HEK293 (cell line): Measurements from ENCODE around the gene ALOX15B.

ENCODE experiments used
- KLF8 ChIP-seq: fragments of 450-650 bp; formaldehyde crosslinking; IDR thresholded peaks from 2 replicates; pipeline ENCODE4 v1.5.1; 2016; ENCODE audit warnings: missing biosample characterization, missing genetic modification characterization
- KLF9 ChIP-seq: fragments of 450-650 bp; formaldehyde crosslinking; IDR thresholded peaks from 2 replicates; pipeline ENCODE4 v1.5.1; 2016; ENCODE audit warnings: missing biosample characterization, missing genetic modification characterization, low read depth
- MYNN ChIP-seq: fragments of 450-650 bp; formaldehyde crosslinking; IDR thresholded peaks from 2 replicates; pipeline ENCODE4 v1.5.1; 2016; ENCODE audit warnings: missing biosample characterization, missing genetic modification characterization, borderline replicate concordance
- SCRT1 ChIP-seq: fragments of 450-650 bp; formaldehyde crosslinking; IDR thresholded peaks from 2 replicates; pipeline ENCODE4 v1.5.1; 2016; ENCODE audit warnings: missing biosample characterization, missing genetic modification characterization, borderline replicate concordance
- YY2 ChIP-seq: fragments of 450-650 bp; formaldehyde crosslinking; IDR thresholded peaks from 2 replicates; pipeline ENCODE4 v1.5.1; 2016; ENCODE audit warnings: missing biosample characterization, missing genetic modification characterization
- ZBTB48 ChIP-seq: fragments of 450-650 bp; formaldehyde crosslinking; IDR thresholded peaks from 2 replicates; pipeline ENCODE4 v1.5.1; 2016; ENCODE audit warnings: missing biosample characterization, missing genetic modification characterization
- ZFP3 ChIP-seq: fragments of 450-650 bp; formaldehyde crosslinking; IDR thresholded peaks from 2 replicates; pipeline ENCODE4 v1.5.1; 2016; ENCODE audit warnings: low read depth, missing biosample characterization, missing genetic modification characterization
- ZFP41 ChIP-seq: fragments of 450-650 bp; formaldehyde crosslinking; IDR thresholded peaks from 2 replicates; pipeline ENCODE4 v1.5.1; 2016; ENCODE audit warnings: missing biosample characterization, missing genetic modification characterization, borderline replicate concordance
- ZNF112 ChIP-seq: fragments of 450-650 bp; formaldehyde crosslinking; IDR thresholded peaks from 2 replicates; pipeline ENCODE4 v1.5.0; 2017; ENCODE audit warnings: missing biosample characterization, missing genetic modification characterization
- ZNF2 ChIP-seq: fragments of 450-650 bp; formaldehyde crosslinking; IDR thresholded peaks from 2 replicates; pipeline ENCODE4 v1.5.1; 2016; ENCODE audit warnings: missing biosample characterization, missing genetic modification characterization
- ZNF202 ChIP-seq: fragments of 450-650 bp; formaldehyde crosslinking; IDR thresholded peaks from 2 replicates; pipeline ENCODE4 v1.5.1; 2016; ENCODE audit warnings: missing biosample characterization, missing genetic modification characterization, borderline replicate concordance
- ZNF302 ChIP-seq: fragments of 450-650 bp; formaldehyde crosslinking; IDR thresholded peaks from 2 replicates; pipeline ENCODE4 v1.5.1; 2016; ENCODE audit warnings: missing biosample characterization, missing genetic modification characterization, low read depth
- ZNF366 ChIP-seq: fragments of 450-650 bp; formaldehyde crosslinking; conservative IDR thresholded peaks from 2 replicates; pipeline ENCODE4 v1.5.1; 2016; ENCODE audit warnings: missing biosample characterization, missing genetic modification characterization
- ZNF394 ChIP-seq: fragments of 450-650 bp; formaldehyde crosslinking; IDR thresholded peaks from 2 replicates; pipeline ENCODE4 v1.5.1; 2016; ENCODE audit warnings: missing biosample characterization, missing genetic modification characterization, mild to moderate bottlenecking, moderate library complexity, borderline replicate concordance
- ZNF404 ChIP-seq: fragments of 450-650 bp; formaldehyde crosslinking; IDR thresholded peaks from 2 replicates; pipeline ENCODE4 v1.5.1; 2017; ENCODE audit warnings: missing biosample characterization, missing genetic modification characterization
- ZNF530 ChIP-seq: fragments of 450-650 bp; formaldehyde crosslinking; IDR thresholded peaks from 2 replicates; pipeline ENCODE4 v1.5.1; 2016; ENCODE audit warnings: low read depth, missing biosample characterization, missing genetic modification characterization
- ZNF623 ChIP-seq: fragments of 450-650 bp; formaldehyde crosslinking; IDR thresholded peaks from 2 replicates; pipeline ENCODE4 v1.5.1; 2016; ENCODE audit warnings: missing biosample characterization, missing genetic modification characterization
- ZNF654 ChIP-seq: fragments of 450-650 bp; formaldehyde crosslinking; IDR thresholded peaks from 2 replicates; pipeline ENCODE4 v1.5.1; 2016; ENCODE audit warnings: low read depth, missing biosample characterization, missing genetic modification characterization
- ZNF768 ChIP-seq: fragments of 450-650 bp; formaldehyde crosslinking; IDR thresholded peaks from 2 replicates; pipeline ENCODE4 v1.5.1; 2018; ENCODE audit warnings: missing biosample characterization, mild to moderate bottlenecking, missing genetic modification characterization
- ZNF792 ChIP-seq: fragments of 450-650 bp; formaldehyde crosslinking; IDR thresholded peaks from 2 replicates; pipeline ENCODE4 v1.5.1; 2016; ENCODE audit warnings: missing biosample characterization, missing genetic modification characterization
- TF ChIP-seq, protein P1 (sequence below): fragments of 450-650 bp; formaldehyde crosslinking; IDR thresholded peaks from 2 replicates; pipeline ENCODE4 v1.5.1; 2016; ENCODE audit warnings: missing biosample characterization, missing genetic modification characterization
- TF ChIP-seq, protein P2 (sequence below): fragments of 450-650 bp; formaldehyde crosslinking; IDR thresholded peaks from 2 replicates; pipeline ENCODE4 v1.5.1; 2016; ENCODE audit warnings: missing biosample characterization, missing genetic modification characterization
- TF ChIP-seq, protein P3 (sequence below): fragments of 450-650 bp; IDR thresholded peaks from 2 replicates; pipeline ENCODE4 v1.5.1; 2018; ENCODE audit warnings: missing biosample characterization, mild to moderate bottlenecking, missing genetic modification characterization
- TF ChIP-seq, protein P4 (sequence below): fragments of 450-650 bp; formaldehyde crosslinking; IDR thresholded peaks from 2 replicates; pipeline ENCODE4 v1.5.1; 2016; ENCODE audit warnings: missing biosample characterization, missing genetic modification characterization
- TF ChIP-seq, protein P5 (sequence below): fragments of 450-650 bp; IDR thresholded peaks from 2 replicates; pipeline ENCODE4 v1.5.1; 2018; ENCODE audit warnings: missing biosample characterization, missing genetic modification characterization
- TF ChIP-seq, protein P6 (sequence below): fragments of 450-650 bp; formaldehyde crosslinking; IDR thresholded peaks from 2 replicates; pipeline ENCODE4 v1.5.1; 2016; ENCODE audit warnings: missing biosample characterization, missing genetic modification characterization
- TF ChIP-seq, protein P7 (sequence below): fragments of 450-650 bp; formaldehyde crosslinking; IDR thresholded peaks from 2 replicates; pipeline ENCODE4 v1.5.1; 2016; ENCODE audit warnings: missing biosample characterization, missing genetic modification characterization

Gene ALOX15B

DNA sequence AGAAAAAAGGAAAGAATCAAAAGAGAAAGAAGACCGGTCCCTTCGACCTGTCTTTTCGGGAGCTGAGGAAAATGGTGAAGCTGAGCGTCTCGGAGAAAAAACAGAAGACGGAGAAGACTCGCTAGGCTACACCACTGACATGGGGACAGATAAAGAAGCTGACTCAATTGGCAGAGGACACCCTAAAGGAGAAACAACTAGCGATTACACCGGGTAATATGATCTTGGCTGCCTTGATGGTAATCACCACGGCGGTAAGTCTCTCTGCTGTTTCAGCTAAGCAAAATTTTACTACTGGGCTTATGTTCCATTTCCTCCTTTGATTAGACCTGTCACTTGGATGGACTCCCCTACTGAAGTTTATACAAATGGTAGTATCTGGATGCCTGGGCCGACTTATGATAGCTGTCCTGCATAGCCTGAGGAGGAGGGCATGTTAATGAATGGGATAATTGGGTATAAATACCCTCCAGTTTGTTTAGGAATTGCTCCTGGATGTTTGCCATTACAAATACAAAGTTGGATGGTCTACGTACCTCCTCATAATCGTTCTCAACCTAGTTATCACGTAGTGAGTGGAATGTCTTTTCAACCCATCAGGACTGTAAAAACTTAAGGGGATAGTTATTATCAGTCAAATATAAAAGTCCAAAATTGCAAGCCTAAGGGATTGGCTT lies 24.1 kb downstream of the ALOX15B start (continued):
- TF ChIP-seq, protein P1, sequence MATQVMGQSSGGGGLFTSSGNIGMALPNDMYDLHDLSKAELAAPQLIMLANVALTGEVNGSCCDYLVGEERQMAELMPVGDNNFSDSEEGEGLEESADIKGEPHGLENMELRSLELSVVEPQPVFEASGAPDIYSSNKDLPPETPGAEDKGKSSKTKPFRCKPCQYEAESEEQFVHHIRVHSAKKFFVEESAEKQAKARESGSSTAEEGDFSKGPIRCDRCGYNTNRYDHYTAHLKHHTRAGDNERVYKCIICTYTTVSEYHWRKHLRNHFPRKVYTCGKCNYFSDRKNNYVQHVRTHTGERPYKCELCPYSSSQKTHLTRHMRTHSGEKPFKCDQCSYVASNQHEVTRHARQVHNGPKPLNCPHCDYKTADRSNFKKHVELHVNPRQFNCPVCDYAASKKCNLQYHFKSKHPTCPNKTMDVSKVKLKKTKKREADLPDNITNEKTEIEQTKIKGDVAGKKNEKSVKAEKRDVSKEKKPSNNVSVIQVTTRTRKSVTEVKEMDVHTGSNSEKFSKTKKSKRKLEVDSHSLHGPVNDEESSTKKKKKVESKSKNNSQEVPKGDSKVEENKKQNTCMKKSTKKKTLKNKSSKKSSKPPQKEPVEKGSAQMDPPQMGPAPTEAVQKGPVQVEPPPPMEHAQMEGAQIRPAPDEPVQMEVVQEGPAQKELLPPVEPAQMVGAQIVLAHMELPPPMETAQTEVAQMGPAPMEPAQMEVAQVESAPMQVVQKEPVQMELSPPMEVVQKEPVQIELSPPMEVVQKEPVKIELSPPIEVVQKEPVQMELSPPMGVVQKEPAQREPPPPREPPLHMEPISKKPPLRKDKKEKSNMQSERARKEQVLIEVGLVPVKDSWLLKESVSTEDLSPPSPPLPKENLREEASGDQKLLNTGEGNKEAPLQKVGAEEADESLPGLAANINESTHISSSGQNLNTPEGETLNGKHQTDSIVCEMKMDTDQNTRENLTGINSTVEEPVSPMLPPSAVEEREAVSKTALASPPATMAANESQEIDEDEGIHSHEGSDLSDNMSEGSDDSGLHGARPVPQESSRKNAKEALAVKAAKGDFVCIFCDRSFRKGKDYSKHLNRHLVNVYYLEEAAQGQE, result no peak
- no peak for TF ChIP-seq MYNN (tag by site-specific recombination)
- TF ChIP-seq, protein P2, sequence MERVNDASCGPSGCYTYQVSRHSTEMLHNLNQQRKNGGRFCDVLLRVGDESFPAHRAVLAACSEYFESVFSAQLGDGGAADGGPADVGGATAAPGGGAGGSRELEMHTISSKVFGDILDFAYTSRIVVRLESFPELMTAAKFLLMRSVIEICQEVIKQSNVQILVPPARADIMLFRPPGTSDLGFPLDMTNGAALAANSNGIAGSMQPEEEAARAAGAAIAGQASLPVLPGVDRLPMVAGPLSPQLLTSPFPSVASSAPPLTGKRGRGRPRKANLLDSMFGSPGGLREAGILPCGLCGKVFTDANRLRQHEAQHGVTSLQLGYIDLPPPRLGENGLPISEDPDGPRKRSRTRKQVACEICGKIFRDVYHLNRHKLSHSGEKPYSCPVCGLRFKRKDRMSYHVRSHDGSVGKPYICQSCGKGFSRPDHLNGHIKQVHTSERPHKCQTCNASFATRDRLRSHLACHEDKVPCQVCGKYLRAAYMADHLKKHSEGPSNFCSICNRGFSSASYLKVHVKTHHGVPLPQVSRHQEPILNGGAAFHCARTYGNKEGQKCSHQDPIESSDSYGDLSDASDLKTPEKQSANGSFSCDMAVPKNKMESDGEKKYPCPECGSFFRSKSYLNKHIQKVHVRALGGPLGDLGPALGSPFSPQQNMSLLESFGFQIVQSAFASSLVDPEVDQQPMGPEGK, result no peak
- TF ChIP-seq ZNF394 (tag by site-specific recombination), result peak; percentile 51; the same call in 1 of the 2 replicates
- TF ChIP-seq ZFP3, result no peak
- TF ChIP-seq, protein P3, sequence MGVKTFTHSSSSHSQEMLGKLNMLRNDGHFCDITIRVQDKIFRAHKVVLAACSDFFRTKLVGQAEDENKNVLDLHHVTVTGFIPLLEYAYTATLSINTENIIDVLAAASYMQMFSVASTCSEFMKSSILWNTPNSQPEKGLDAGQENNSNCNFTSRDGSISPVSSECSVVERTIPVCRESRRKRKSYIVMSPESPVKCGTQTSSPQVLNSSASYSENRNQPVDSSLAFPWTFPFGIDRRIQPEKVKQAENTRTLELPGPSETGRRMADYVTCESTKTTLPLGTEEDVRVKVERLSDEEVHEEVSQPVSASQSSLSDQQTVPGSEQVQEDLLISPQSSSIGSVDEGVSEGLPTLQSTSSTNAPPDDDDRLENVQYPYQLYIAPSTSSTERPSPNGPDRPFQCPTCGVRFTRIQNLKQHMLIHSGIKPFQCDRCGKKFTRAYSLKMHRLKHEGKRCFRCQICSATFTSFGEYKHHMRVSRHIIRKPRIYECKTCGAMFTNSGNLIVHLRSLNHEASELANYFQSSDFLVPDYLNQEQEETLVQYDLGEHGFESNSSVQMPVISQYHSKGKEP (tag by site-specific recombination), result 0 out of 2 replicates have a peak, but pooled peaks have one; percentile 8
- TF ChIP-seq KLF8 (tag by site-specific recombination), result peak; percentile 47
- TF ChIP-seq, protein P4, sequence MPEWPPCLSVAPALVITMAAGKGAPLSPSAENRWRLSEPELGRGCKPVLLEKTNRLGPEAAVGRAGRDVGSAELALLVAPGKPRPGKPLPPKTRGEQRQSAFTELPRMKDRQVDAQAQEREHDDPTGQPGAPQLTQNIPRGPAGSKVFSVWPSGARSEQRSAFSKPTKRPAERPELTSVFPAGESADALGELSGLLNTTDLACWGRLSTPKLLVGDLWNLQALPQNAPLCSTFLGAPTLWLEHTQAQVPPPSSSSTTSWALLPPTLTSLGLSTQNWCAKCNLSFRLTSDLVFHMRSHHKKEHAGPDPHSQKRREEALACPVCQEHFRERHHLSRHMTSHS (tag by site-specific recombination), result no peak
- TF ChIP-seq, protein P5, sequence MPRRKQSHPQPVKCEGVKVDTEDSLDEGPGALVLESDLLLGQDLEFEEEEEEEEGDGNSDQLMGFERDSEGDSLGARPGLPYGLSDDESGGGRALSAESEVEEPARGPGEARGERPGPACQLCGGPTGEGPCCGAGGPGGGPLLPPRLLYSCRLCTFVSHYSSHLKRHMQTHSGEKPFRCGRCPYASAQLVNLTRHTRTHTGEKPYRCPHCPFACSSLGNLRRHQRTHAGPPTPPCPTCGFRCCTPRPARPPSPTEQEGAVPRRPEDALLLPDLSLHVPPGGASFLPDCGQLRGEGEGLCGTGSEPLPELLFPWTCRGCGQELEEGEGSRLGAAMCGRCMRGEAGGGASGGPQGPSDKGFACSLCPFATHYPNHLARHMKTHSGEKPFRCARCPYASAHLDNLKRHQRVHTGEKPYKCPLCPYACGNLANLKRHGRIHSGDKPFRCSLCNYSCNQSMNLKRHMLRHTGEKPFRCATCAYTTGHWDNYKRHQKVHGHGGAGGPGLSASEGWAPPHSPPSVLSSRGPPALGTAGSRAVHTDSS, result no peak
- TF ChIP-seq, protein P6, sequence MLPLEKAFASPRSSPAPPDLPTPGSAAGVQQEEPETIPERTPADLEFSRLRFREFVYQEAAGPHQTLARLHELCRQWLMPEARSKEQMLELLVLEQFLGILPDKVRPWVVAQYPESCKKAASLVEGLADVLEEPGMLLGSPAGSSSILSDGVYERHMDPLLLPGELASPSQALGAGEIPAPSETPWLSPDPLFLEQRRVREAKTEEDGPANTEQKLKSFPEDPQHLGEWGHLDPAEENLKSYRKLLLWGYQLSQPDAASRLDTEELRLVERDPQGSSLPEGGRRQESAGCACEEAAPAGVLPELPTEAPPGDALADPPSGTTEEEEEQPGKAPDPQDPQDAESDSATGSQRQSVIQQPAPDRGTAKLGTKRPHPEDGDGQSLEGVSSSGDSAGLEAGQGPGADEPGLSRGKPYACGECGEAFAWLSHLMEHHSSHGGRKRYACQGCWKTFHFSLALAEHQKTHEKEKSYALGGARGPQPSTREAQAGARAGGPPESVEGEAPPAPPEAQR (tag by site-specific recombination), result no peak
- no peak for TF ChIP-seq ZNF202 (tag by site-specific recombination)
- no peak for TF ChIP-seq ZNF404 (tag by site-specific recombination)
- no peak for TF ChIP-seq ZNF112 (tag by site-specific recombination)
- no peak for TF ChIP-seq ZNF768 (tag by site-specific recombination)
- no peak for TF ChIP-seq ZBTB48 (tag by site-specific recombination)
- TF ChIP-seq ZNF366 (tag by site-specific recombination), result peak; percentile 57; the same call in 1 of the 2 replicates
- TF ChIP-seq, protein P7, sequence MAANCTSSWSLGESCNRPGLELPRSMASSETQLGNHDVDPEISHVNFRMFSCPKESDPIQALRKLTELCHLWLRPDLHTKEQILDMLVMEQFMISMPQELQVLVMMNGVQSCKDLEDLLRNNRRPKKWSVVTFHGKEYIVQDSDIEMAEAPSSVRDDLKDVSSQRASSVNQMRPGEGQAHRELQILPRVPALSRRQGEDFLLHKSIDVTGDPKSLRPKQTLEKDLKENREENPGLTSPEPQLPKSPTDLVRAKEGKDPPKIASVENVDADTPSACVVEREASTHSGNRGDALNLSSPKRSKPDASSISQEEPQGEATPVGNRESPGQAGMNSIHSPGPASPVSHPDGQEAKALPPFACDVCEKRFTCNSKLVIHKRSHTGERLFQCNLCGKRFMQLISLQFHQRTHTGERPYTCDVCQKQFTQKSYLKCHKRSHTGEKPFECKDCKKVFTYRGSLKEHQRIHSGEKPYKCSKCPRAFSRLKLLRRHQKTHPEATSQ, result no peak
- TF ChIP-seq KLF9 (tag by site-specific recombination), result no peak
- no peak for TF ChIP-seq YY2 (tag by site-specific recombination)
- TF ChIP-seq ZNF623 (tag by site-specific recombination), result no peak
- TF ChIP-seq ZNF530 (tag by site-specific recombination), result no peak
- TF ChIP-seq ZNF302 (tag by site-specific recombination), result no peak
- TF ChIP-seq ZFP41, result no peak
- TF ChIP-seq ZNF792 (tag by site-specific recombination), result no peak
- peak; percentile 72; the same call in 1 of the 2 replicates for TF ChIP-seq ZNF2 (tag by site-specific recombination)
- TF ChIP-seq SCRT1 (tag by site-specific recombination), result no peak
- TF ChIP-seq ZNF654 (tag by site-specific recombination), result no peak; the same call in 1 of the 2 replicates
